BJ (cell line): ENCODE results near the gene INPP5D. TPM values are rescaled to one million over a fixed set of nuclear protein-coding genes. Genes with fewer than 3 reads are reported as not detected.

Source experiments
- CTCF ChIA-PET: fragments of 350-600 bp; formaldehyde crosslinking; extraction: SDS; loops from one replicate; lab custom pipeline; 2021; ENCODE audit warnings: antibody characterized with exemption, inconsistent platforms; lab: Yijun Ruan, JAX
- POLR2A ChIA-PET: fragments of 300-600 bp; sonication (Branson Sonifier 250); formaldehyde crosslinking; extraction: SDS; loops from one replicate; lab custom pipeline; 2021; ENCODE audit warnings: antibody characterized with exemption; lab: Charles Lee
- DNase-seq: peaks from one replicate; pipeline ENCODE4 v3.0.0-alpha.2; 2011; ENCODE audit warnings: low read depth
- H3K27me3 ChIP-seq: 2 replicates; pipeline ENCODE4 v1.6.0; 2011; ENCODE audit warnings: low read length; ENCODE audit not compliant: control insufficient read depth, insufficient read depth
- H3K36me3 ChIP-seq: 2 replicates; pipeline ENCODE4 v1.5.1; 2011; ENCODE audit warnings: low read length; ENCODE audit not compliant: control insufficient read depth, insufficient read depth
- H3K4me3 ChIP-seq: 2 replicates; pipeline ENCODE4 v1.5.1; 2011; ENCODE audit warnings: low read depth, mild to moderate bottlenecking, control low read depth, low read length
- polyA plus RNA-seq: library from polyadenylated mRNA; depleted of rRNA; stranded (reverse); fragments of >200 nt; gene quantifications from 2 replicates; pipeline ENCODE4 v1.2.3, GENCODE V29; 2011
- TF ChIP-seq, protein P1 (sequence below): IDR thresholded peaks from 2 replicates; pipeline ENCODE4 v1.5.1; 2011; ENCODE audit warnings: low read depth, mild to moderate bottlenecking, control low read depth, inconsistent platforms, low read length, moderate library complexity; ENCODE audit not compliant: insufficient read depth

INPP5D gene
- polyA plus RNA-seq, 1 experiment, result 0.38 TPM

- ChIA-PET POLR2A (no interaction called here), CTCF (no interaction called here)
- DNase-seq, result no peak
- no peaks in the 10 kb centered on the region for H3K36me3 ChIP-seq
- H3K4me3 ChIP-seq, result no peak overlapping the region
- peaks cover 2% of the 10 kb centered on the region for H3K27me3 ChIP-seq
- TF ChIP-seq, protein P1, sequence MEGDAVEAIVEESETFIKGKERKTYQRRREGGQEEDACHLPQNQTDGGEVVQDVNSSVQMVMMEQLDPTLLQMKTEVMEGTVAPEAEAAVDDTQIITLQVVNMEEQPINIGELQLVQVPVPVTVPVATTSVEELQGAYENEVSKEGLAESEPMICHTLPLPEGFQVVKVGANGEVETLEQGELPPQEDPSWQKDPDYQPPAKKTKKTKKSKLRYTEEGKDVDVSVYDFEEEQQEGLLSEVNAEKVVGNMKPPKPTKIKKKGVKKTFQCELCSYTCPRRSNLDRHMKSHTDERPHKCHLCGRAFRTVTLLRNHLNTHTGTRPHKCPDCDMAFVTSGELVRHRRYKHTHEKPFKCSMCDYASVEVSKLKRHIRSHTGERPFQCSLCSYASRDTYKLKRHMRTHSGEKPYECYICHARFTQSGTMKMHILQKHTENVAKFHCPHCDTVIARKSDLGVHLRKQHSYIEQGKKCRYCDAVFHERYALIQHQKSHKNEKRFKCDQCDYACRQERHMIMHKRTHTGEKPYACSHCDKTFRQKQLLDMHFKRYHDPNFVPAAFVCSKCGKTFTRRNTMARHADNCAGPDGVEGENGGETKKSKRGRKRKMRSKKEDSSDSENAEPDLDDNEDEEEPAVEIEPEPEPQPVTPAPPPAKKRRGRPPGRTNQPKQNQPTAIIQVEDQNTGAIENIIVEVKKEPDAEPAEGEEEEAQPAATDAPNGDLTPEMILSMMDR, result no peak
Measured at GRCh38 chr2:233079473-233079877, 19.3 kb downstream of the INPP5D start.

- Histone ChIP-seq H3K27me3 (peaks cover 2% of the 10 kb centered on the region), H3K4me3 (no peak overlapping the region), H3K36me3 (no peaks in the 10 kb centered on the region)
- CTCF ChIA-PET, result no interaction called here
- POLR2A ChIA-PET, result no interaction called here
- DNase-seq, result no peak
- TF ChIP-seq, protein P1, result no peak
Measured at GRCh38 chr2:233079953-233080835, 20.1 kb downstream of the INPP5D start.

- peaks cover 2% of the 10 kb centered on the region for H3K27me3 ChIP-seq
- H3K4me3 ChIP-seq, result no peak overlapping the region
- CTCF ChIA-PET, result no interaction called here
- no peaks in the 10 kb centered on the region for H3K36me3 ChIP-seq
- POLR2A ChIA-PET, result no interaction called here
- DNase-seq, result no peak
- TF ChIP-seq, protein P1, result no peak
Measured at GRCh38 chr2:233080836-233081229, 20.7 kb downstream of the INPP5D start.

GRCh38 chr2:233081232-233081730 lies 21.1 kb downstream of the INPP5D start:
- H3K27me3 ChIP-seq, result peaks cover 2% of the 10 kb centered on the region
- no peak for DNase-seq
- no peaks in the 10 kb centered on the region for H3K36me3 ChIP-seq
- H3K4me3 ChIP-seq, result no peak overlapping the region
- TF ChIP-seq, protein P1, result no peak
- ChIA-PET CTCF (no interaction called here), POLR2A (no interaction called here)

DNA sequence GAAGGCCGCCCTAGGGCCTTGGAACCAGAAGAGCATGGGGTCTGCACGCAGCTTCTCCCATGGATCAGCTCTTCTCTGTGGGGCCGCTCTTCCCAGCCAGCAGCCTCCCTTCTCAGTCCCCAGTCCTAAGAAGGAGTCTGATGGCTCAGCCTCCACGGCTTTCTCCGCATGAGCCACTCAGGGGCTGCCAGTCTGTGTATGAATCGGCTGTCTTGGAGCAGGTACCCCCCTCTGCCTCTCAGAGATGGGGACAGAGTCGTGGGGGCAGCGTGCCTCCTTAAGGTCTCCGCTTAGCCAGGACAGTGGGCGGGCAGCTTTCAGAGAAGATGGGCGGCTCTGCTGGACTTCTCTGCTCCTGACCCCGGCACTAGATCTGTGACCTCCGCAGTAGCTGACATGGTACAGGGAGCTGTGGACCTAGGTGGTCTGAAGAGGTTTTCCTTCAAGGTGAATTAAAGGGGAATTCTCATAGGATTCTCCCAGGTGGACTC lies 21.6 kb downstream of the INPP5D start:
- Histone ChIP-seq H3K27me3 (peaks cover 2% of the 10 kb centered on the region), H3K36me3 (no peaks in the 10 kb centered on the region), H3K4me3 (no peak overlapping the region)
- ChIA-PET CTCF (no interaction called here), POLR2A (no interaction called here)
- TF ChIP-seq, protein P1, result no peak
- DNase-seq, result no peak
